GM12801 (cell line): Measurements from ENCODE around the gene BBOF1.

Experiments used
- CTCF ChIP-seq: IDR thresholded peaks from one replicate; pipeline ENCODE4 v1.5.1; 2011; ENCODE audit warnings: control low read depth; ENCODE audit not compliant: insufficient read length; ENCODE audit errors: extremely low read depth

BBOF1 gene

GRCh38 chr14:74064883-74065282, 45.7 kb downstream of the BBOF1 start:
- TF ChIP-seq CTCF = no peak

- no peak for TF ChIP-seq CTCF
These were observed 46.8 kb downstream of the BBOF1 start for GRCh38 chr14:74065746-74066575.

- TF ChIP-seq CTCF = no peak
These were observed 58.3 kb downstream of the BBOF1 start for GRCh38 chr14:74077401-74077800.

- no peak for TF ChIP-seq CTCF
These were observed 61.8 kb downstream of the BBOF1 start for GRCh38 chr14:74080820-74081460.

GRCh38 chr14:74081491-74081890, 62.3 kb downstream of the BBOF1 start:
- no peak for TF ChIP-seq CTCF

GRCh38 chr14:74083161-74083560, 64.0 kb downstream of the BBOF1 start:
- TF ChIP-seq CTCF = no peak

- TF ChIP-seq CTCF = no peak
These were observed 64.7 kb downstream of the BBOF1 start for GRCh38 chr14:74083784-74084276.
